H9 (cell line): ENCODE results near the gene C2CD2. TPM values are rescaled to one million over a fixed set of nuclear protein-coding genes. Genes with fewer than 3 reads are reported as not detected.

Experiments used
- DNase-seq: peaks from one replicate; pipeline ENCODE4 v3.0.0-alpha.2; 2017
- H2AFZ ChIP-seq: one replicate; pipeline ENCODE4 v1.6.1; 2013; ENCODE audit warnings: mild to moderate bottlenecking, low read length, control low read depth, moderate library complexity
- H2AK5ac ChIP-seq: 2 replicates; pipeline ENCODE4 v1.6.1; 2013; ENCODE audit warnings: low read length, control low read depth, mixed read lengths; ENCODE audit not compliant: insufficient read length
- H2BK120ac ChIP-seq: one replicate; pipeline ENCODE4 v1.6.1; 2013; ENCODE audit warnings: low read depth, mild to moderate bottlenecking, low read length, control low read depth, inconsistent platforms; ENCODE audit not compliant: poor library complexity, severe bottlenecking
- H2BK12ac ChIP-seq: 2 replicates; pipeline ENCODE4 v1.6.1; 2013; ENCODE audit warnings: low read length, control low read depth, mixed read lengths, low read depth; ENCODE audit not compliant: insufficient read length
- H2BK15ac ChIP-seq: 2 replicates; pipeline ENCODE4 v1.6.1; 2013; ENCODE audit warnings: low read depth, low read length, control low read depth
- H2BK20ac ChIP-seq: one replicate; pipeline ENCODE4 v1.6.1; 2013; ENCODE audit warnings: low read depth, mild to moderate bottlenecking, low read length, control low read depth, inconsistent platforms; ENCODE audit not compliant: poor library complexity, severe bottlenecking
- H2BK5ac ChIP-seq: 2 replicates; pipeline ENCODE4 v1.6.1; 2013; ENCODE audit warnings: low read length, control low read depth, mixed read lengths; ENCODE audit not compliant: insufficient read length
- H3K14ac ChIP-seq: 2 replicates; pipeline ENCODE4 v1.6.1; 2013; ENCODE audit warnings: low read length, control low read depth; ENCODE audit not compliant: insufficient read depth
- H3K18ac ChIP-seq: 2 replicates; pipeline ENCODE4 v1.6.1; 2013; ENCODE audit warnings: low read depth, mild to moderate bottlenecking, mixed read lengths, low read length, control low read depth; ENCODE audit not compliant: insufficient read length
- H3K23ac ChIP-seq: 2 replicates; pipeline ENCODE4 v1.6.1; 2013; ENCODE audit warnings: low read length, control low read depth, mixed read lengths, low read depth; ENCODE audit not compliant: insufficient read length
- H3K23me2 ChIP-seq: 2 replicates; pipeline ENCODE4 v1.6.1; 2013; ENCODE audit warnings: low read depth, mild to moderate bottlenecking, mixed read lengths, low read length, control low read depth; ENCODE audit not compliant: insufficient read length, poor library complexity, severe bottlenecking
- H3K27ac ChIP-seq: 2 replicates; pipeline ENCODE4 v1.5.1; 2013; ENCODE audit warnings: low read length, control low read depth, mixed read lengths, low read depth; ENCODE audit not compliant: insufficient read length
- H3K27me3 ChIP-seq: 2 replicates; pipeline ENCODE4 v1.6.1; 2013; ENCODE audit warnings: low read length, control low read depth, inconsistent platforms; ENCODE audit not compliant: insufficient read depth
- H3K4ac ChIP-seq: 2 replicates; pipeline ENCODE4 v1.6.1; 2013; ENCODE audit warnings: low read depth, mild to moderate bottlenecking, control low read depth, inconsistent platforms, low read length, moderate library complexity
- H3K4me1 ChIP-seq: 2 replicates; pipeline ENCODE4 v1.6.1; 2013; ENCODE audit warnings: low read length, control low read depth, inconsistent platforms; ENCODE audit not compliant: insufficient read depth
- H3K4me2 ChIP-seq: 2 replicates; pipeline ENCODE4 v1.6.1; 2013; ENCODE audit warnings: low read length, control low read depth, mixed read lengths; ENCODE audit not compliant: insufficient read length, insufficient read depth
- H3K56ac ChIP-seq: 2 replicates; pipeline ENCODE4 v1.6.1; 2013; ENCODE audit warnings: low read depth, mild to moderate bottlenecking, mixed read lengths, low read length, control low read depth; ENCODE audit not compliant: insufficient read length
- H3K79me1 ChIP-seq: 2 replicates; pipeline ENCODE4 v1.6.1; 2013; ENCODE audit warnings: low read depth, mild to moderate bottlenecking, moderate library complexity, low read length, control low read depth, inconsistent platforms; ENCODE audit not compliant: insufficient read depth, poor library complexity, severe bottlenecking
- H3K79me2 ChIP-seq: 2 replicates; pipeline ENCODE4 v1.6.1; 2013; ENCODE audit warnings: low read length, control low read depth, inconsistent platforms; ENCODE audit not compliant: insufficient read depth
- H3K9ac ChIP-seq: 2 replicates; pipeline ENCODE4 v1.6.1; 2013; ENCODE audit warnings: low read length, control low read depth, mixed read lengths; ENCODE audit not compliant: insufficient read length; ENCODE audit errors: extremely low read depth
- H3K9me3 ChIP-seq: one replicate; pipeline ENCODE4 v1.6.1; 2013; ENCODE audit warnings: low read depth, low read length, inconsistent platforms; ENCODE audit not compliant: control insufficient read depth
- H3T11ph ChIP-seq: one replicate; pipeline ENCODE4 v1.6.1; 2013; ENCODE audit warnings: mild to moderate bottlenecking, low read length, control low read depth, inconsistent platforms
- H4K20me1 ChIP-seq: one replicate; pipeline ENCODE4 v1.6.1; 2013; ENCODE audit not compliant: control insufficient read depth, insufficient read length, insufficient read depth
- H4K5ac ChIP-seq: 2 replicates; pipeline ENCODE4 v1.6.1; 2013; ENCODE audit warnings: low read depth, mild to moderate bottlenecking, mixed read lengths, low read length, control low read depth; ENCODE audit not compliant: insufficient read length
- H4K8ac ChIP-seq: replicated peaks from 2 replicates; pipeline ENCODE4 v1.6.1; 2013; ENCODE audit warnings: low read length, control low read depth, mixed read lengths, low read depth; ENCODE audit not compliant: insufficient read length
- H4K91ac ChIP-seq: 2 replicates; pipeline ENCODE4 v1.6.1; 2013; ENCODE audit warnings: low read depth, mild to moderate bottlenecking, moderate library complexity, mixed read lengths, low read length, control low read depth; ENCODE audit not compliant: insufficient read length
- H3K27ac Mint-ChIP-seq, 3 experiments: 2 replicates in 2 of 3; 3 replicates in 1 of 3; pipeline ENCODE4 v1.8.0; 2020 to 2021; ENCODE audit warnings: mixed read lengths in 3 of 3, mild to moderate bottlenecking in 1 of 3, moderate library complexity in 1 of 3
- H3K27me3 Mint-ChIP-seq: 2 replicates; pipeline ENCODE4 v1.8.0; 2021; ENCODE audit warnings: low read depth, mild to moderate bottlenecking, moderate library complexity, mixed read lengths
- H3K36me3 Mint-ChIP-seq, 3 experiments: 2 replicates in 2 of 3; 3 replicates in 1 of 3; pipeline ENCODE4 v1.8.0; 2020 to 2021; ENCODE audit warnings: low read depth in 3 of 3, mixed read lengths in 3 of 3; ENCODE audit not compliant: insufficient read depth in 1 of 3
- H3K4me1 Mint-ChIP-seq, 2 experiments: 2 replicates each; pipeline ENCODE4 v1.8.0; 2020; ENCODE audit warnings: mixed read lengths in 2 of 2
- H3K4me3 Mint-ChIP-seq, 2 experiments: 2 replicates in 1 of 2; 3 replicates in 1 of 2; pipeline ENCODE4 v1.8.0; 2020 to 2021; ENCODE audit warnings: mild to moderate bottlenecking in 2 of 2, mixed read lengths in 2 of 2, moderate library complexity in 1 of 2
- H3K9me3 Mint-ChIP-seq, 2 experiments: 2 replicates in 1 of 2; 3 replicates in 1 of 2; pipeline ENCODE4 v1.8.0; 2020; ENCODE audit warnings: mild to moderate bottlenecking in 2 of 2, mixed read lengths in 2 of 2, moderate library complexity in 1 of 2
- WGBS: extraction: QIAGEN DNeasy Blood & Tissue Kit; methylation state at CpG from one replicate; pipeline ENCODE4 v1.1.7; 2013; ENCODE audit warnings: missing lambda C conversion rate, low lambda C conversion rate, mixed read lengths; ENCODE audit not compliant: insufficient read length; ENCODE audit errors: extremely low coverage; 5-methylcytosine and 5-hydroxymethylcytosine counted together
- total RNA-seq: library from RNA; stranded (reverse); gene quantifications from 2 replicates; pipeline ENCODE4 v1.2.1, GENCODE V29; 2021
- TF ChIP-seq, protein P1 (sequence below): fragments of 200-600 bp; sonication (generic); conservative IDR thresholded peaks from 3 replicates; pipeline ENCODE4 v1.8.0; 2021; ENCODE audit warnings: antibody characterized with exemption, mild to moderate bottlenecking

C2CD2 gene
- total RNA-seq, 1 experiment from 2014 or later = 14.6 TPM

DNA sequence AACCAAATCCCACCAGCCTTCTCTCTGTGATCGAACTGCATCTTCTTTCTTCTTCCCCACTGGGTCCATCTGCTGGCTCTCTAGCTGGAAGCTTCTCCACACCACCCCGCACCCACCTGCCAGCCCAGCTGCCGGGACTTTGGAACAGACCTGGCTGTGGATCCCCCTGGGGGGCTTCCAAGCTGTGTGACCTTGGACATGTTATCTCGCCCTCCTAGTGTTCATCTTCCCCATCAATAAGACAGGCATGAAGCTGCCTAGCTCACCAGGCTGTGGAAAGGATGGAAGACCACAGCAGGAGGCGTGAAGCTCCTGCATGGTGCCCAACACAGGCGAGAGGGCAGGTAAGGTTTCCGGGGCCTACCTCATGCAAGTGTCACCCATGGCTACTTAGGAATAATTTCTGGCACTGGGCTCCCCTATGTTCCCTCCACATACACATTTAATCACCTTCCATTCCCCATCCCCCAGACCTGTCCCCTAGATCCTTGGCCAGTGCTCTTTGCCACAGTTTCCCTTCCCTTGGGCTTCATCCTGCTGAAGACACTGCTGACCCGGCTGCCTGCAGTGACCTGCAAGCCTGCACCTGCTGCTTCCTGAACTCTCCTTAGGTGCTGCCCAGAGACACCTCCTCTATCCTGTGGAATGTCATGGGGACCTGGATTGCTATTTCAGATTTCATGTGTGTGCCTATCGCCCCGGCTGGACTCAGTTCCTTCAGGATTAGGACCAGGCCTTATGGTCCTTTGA is 13.2 kb upstream of the C2CD2 start:
- Histone ChIP-seq H2BK15ac (no peak overlapping the region), H2BK20ac (no peak overlapping the region), H3T11ph (no peak overlapping the region), H3K79me1 (no peaks in the 10 kb centered on the region), H3K4me1 (no peaks in the 10 kb centered on the region), H2BK12ac (no peak overlapping the region), H3K56ac (no peak overlapping the region), H2AFZ (no peak overlapping the region), H2BK5ac (no peak overlapping the region), H3K9ac (no peak overlapping the region), H3K14ac (no peak overlapping the region), H3K79me2 (no peaks in the 10 kb centered on the region), H3K9me3 (no peaks in the 10 kb centered on the region), H2BK120ac (no peak overlapping the region), H2AK5ac (no peak overlapping the region), H3K23ac (no peak overlapping the region), H4K5ac (no peak overlapping the region), H4K91ac (no peak overlapping the region), H3K27ac (no peak overlapping the region), H3K23me2 (no peaks in the 10 kb centered on the region), H3K27me3 (no peaks in the 10 kb centered on the region), H4K8ac (no peak overlapping the region), H3K4me2 (no peak overlapping the region), H3K18ac (no peak overlapping the region), H4K20me1 (no peaks in the 10 kb centered on the region), H3K4ac (no peak overlapping the region)
- TF ChIP-seq, protein P1, sequence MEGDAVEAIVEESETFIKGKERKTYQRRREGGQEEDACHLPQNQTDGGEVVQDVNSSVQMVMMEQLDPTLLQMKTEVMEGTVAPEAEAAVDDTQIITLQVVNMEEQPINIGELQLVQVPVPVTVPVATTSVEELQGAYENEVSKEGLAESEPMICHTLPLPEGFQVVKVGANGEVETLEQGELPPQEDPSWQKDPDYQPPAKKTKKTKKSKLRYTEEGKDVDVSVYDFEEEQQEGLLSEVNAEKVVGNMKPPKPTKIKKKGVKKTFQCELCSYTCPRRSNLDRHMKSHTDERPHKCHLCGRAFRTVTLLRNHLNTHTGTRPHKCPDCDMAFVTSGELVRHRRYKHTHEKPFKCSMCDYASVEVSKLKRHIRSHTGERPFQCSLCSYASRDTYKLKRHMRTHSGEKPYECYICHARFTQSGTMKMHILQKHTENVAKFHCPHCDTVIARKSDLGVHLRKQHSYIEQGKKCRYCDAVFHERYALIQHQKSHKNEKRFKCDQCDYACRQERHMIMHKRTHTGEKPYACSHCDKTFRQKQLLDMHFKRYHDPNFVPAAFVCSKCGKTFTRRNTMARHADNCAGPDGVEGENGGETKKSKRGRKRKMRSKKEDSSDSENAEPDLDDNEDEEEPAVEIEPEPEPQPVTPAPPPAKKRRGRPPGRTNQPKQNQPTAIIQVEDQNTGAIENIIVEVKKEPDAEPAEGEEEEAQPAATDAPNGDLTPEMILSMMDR = no peak
- Mint-ChIP-seq H3K4me1 (peaks cover 29 to 31% of the 10 kb centered on the region in 2 experiments), H3K9me3 (no peaks in the 10 kb centered on the region), H3K27me3 (peaks cover 9% of the 10 kb centered on the region), H3K27ac (no peak overlapping the region), H3K4me3 (no peak overlapping the region), H3K36me3 (no peaks in the 10 kb centered on the region)
- no peak for DNase-seq
- no CpG with 5 or more reads among the region's 10 CpGs for WGBS
